ENCODE results near the gene NUCKS1. TPM values are rescaled to one million over a fixed set of nuclear protein-coding genes. Genes with fewer than 3 reads are reported as not detected.

The NUCKS1 gene
- total and polyA plus RNA-seq, 2 of the 8 experiments (the other 6 are each of a cell fraction or from before 2014, with no cell fraction given), result 126 to 461 TPM

- TF ChIP-seq EZH2 (IDR thresholded peaks at IDR 0.05; ENCODE audit: low read depth, low read length, severe bottlenecking), result no peak
Measured at GRCh38 chr1:205785446-205785845, 35.5 kb upstream of the NUCKS1 start (continued).

All from H1 (cell line).